HG03354 (cell line): ENCODE data around the gene DCDC1.

Experiments used
- ATAC-seq: cut with Tn5 transposase; IDR thresholded peaks from one replicate; pipeline ENCODE4 v1.9.1; 2021; ENCODE audit warnings: mild to moderate bottlenecking; ENCODE audit not compliant: unreplicated experiment, poor library complexity, severe bottlenecking

Gene DCDC1

GRCh38 chr11:30876228-30876627 is 493.3 kb downstream of the DCDC1 start:
- ATAC-seq = no peak

GRCh38 chr11:30875806-30876205 is 493.7 kb downstream of the DCDC1 start:
- no peak for ATAC-seq

- ATAC-seq = no peak
Observed at GRCh38 chr11:30873924-30874610, 495.5 kb downstream of the DCDC1 start.

- no peak for ATAC-seq
Observed at GRCh38 chr11:30868626-30869081, 500.9 kb downstream of the DCDC1 start.

- ATAC-seq = no peak
Observed at GRCh38 chr11:30863209-30863608, 506.3 kb downstream of the DCDC1 start.

- no peak for ATAC-seq
Observed at GRCh38 chr11:30861531-30861930, 508.0 kb downstream of the DCDC1 start.

GRCh38 chr11:30861064-30861463 is 508.5 kb downstream of the DCDC1 start:
- no peak for ATAC-seq

- ATAC-seq = no peak
Observed at GRCh38 chr11:30860146-30860545, 509.4 kb downstream of the DCDC1 start.

- ATAC-seq = no peak
Observed at GRCh38 chr11:30859669-30860068, 509.9 kb downstream of the DCDC1 start.

- ATAC-seq = no peak
Observed at GRCh38 chr11:30855383-30856006, 514.0 kb downstream of the DCDC1 start.

GRCh38 chr11:30853439-30853838 is 516.1 kb downstream of the DCDC1 start:
- ATAC-seq = no peak

GRCh38 chr11:30852645-30853044 is 516.9 kb downstream of the DCDC1 start:
- ATAC-seq = no peak

GRCh38 chr11:30852091-30852490 is 517.4 kb downstream of the DCDC1 start:
- no peak for ATAC-seq

GRCh38 chr11:30837252-30837651 is 532.3 kb downstream of the DCDC1 start:
- ATAC-seq = no peak

GRCh38 chr11:30832831-30833230 is 536.7 kb downstream of the DCDC1 start:
- no peak for ATAC-seq

- ATAC-seq = no peak
Observed at GRCh38 chr11:30830681-30831080, 538.9 kb downstream of the DCDC1 start.

- no peak for ATAC-seq
Observed at GRCh38 chr11:30826911-30827310, 542.6 kb downstream of the DCDC1 start.

GRCh38 chr11:30825723-30826122 is 543.8 kb downstream of the DCDC1 start:
- ATAC-seq = no peak

- no peak for ATAC-seq
Observed at GRCh38 chr11:30823119-30823518, 546.4 kb downstream of the DCDC1 start.

GRCh38 chr11:30821438-30821965 is 548.0 kb downstream of the DCDC1 start:
- ATAC-seq = no peak

- ATAC-seq = no peak
Observed at GRCh38 chr11:30818721-30819120, 550.8 kb downstream of the DCDC1 start.
